HFF-Myc (cell line): ENCODE data around the gene GRM6.

Experiments
- DNase-seq: peaks from one replicate; pipeline ENCODE4 v3.0.0-alpha.2; 2011; ENCODE audit warnings: low read depth; ENCODE audit errors: extremely low read depth
- H3K4me3 ChIP-seq: replicated peaks from 2 replicates; pipeline ENCODE4 v1.5.1; 2011; ENCODE audit warnings: low read depth, mild to moderate bottlenecking, control low read depth, low read length
- TF ChIP-seq, protein P1 (sequence below): IDR thresholded peaks from 2 replicates; pipeline ENCODE4 v1.5.1; 2012; ENCODE audit warnings: mild to moderate bottlenecking, low read depth, low read length, control low read depth; ENCODE audit errors: missing control alignments

GRM6 gene

DNA sequence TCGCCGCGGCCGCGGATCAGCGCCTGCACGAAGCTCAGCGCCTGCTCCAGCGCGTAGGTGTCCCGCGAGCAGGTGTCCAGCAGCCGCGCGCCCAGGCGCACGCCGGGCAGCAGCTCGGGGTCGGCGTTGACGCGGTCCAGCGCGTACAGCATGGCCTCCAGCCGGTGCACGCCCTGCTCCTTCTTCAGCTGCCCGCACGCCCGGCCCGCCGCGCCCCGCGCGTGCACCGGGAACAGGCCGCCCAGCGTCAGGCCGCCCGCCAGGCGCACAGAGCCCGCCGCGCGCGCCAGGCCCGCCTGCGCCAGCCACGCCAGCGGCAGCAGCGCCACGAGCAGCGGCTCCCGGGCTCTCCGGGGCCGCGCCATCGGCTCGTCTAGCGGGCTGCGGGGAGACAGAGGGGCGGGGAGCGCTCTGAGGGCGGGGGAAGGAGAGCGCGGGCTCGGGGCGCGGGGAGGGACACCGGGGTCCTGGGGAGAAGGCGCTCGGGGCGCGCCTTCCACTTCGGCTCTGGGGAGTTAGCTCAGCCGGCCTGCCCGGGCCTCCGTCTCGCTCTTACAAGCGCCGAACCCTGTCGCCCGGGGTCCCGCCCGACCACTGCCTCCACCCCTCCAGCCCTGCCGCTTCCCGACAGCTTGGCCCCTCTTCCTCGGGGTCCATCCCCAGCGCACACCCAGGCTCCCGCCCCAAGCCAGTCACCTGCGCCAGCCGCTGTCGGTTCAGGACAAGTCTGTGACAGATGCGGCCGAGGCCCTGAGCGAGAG is at the start of gene GRM6:
Gene GRM6, minus strand, starts transcription at position 741 of the 761 bp plus-strand sequence. Its CDS starts 376 bp downstream, at position 365.
- no peak within 1 kb of the TSS for H3K4me3 ChIP-seq
- TF ChIP-seq, protein P1, sequence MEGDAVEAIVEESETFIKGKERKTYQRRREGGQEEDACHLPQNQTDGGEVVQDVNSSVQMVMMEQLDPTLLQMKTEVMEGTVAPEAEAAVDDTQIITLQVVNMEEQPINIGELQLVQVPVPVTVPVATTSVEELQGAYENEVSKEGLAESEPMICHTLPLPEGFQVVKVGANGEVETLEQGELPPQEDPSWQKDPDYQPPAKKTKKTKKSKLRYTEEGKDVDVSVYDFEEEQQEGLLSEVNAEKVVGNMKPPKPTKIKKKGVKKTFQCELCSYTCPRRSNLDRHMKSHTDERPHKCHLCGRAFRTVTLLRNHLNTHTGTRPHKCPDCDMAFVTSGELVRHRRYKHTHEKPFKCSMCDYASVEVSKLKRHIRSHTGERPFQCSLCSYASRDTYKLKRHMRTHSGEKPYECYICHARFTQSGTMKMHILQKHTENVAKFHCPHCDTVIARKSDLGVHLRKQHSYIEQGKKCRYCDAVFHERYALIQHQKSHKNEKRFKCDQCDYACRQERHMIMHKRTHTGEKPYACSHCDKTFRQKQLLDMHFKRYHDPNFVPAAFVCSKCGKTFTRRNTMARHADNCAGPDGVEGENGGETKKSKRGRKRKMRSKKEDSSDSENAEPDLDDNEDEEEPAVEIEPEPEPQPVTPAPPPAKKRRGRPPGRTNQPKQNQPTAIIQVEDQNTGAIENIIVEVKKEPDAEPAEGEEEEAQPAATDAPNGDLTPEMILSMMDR = no peak
- DNase-seq = no peak

DNA sequence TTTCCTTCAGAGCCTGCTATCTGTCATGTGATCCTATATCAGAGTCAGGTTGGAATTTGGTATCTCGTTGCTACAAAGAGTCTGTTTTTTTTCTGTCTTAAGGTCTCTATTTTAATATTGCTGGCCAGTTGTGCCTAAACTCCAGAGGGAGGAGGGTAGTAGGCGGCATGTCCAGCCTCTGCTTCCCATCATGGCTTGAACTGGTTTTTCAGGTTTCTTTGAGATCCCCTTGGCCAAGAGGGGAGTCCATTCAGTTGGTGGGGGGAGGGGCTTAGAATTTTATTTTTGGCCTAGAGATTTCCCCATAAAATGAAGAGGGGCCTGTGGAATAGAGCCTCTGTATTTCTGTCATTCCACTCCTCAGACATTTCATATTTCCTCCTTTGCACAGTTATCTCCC is 49.6 kb upstream of the GRM6 start:
- TF ChIP-seq, protein P1 = no peak
- no peak overlapping the region for H3K4me3 ChIP-seq
- DNase-seq = no peak

DNA sequence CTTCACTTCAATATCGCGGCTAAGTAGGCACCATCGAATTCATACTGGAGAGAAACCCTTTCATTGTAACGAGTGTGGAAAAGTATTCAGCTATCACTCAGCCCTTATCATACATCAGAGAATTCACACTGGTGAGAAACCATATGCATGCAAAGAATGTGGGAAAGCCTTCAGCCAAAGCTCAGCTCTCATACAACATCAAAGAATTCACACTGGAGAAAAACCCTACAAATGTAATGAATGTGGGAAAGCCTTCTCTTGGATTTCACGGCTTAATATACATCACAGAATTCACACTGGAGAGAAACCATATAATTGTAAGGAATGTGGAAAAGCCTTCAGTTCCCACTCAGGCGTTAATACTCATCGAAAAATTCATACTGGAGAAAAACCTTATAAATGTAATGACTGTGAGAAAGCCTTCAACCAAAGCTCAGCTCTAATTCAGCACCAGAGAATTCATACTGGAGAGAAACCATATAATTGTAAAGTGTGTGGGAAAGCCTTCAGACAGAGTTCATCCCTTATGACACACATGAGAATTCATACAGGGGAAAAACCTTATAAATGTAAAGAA is 38.0 kb upstream of the GRM6 start:
- no peak overlapping the region for H3K4me3 ChIP-seq
- TF ChIP-seq, protein P1 = no peak
- no peak for DNase-seq

- TF ChIP-seq, protein P1 = no peak
- DNase-seq = peak; percentile 83
- peak within 1 kb of the TSS; percentile 48 for H3K4me3 ChIP-seq
Observed at GRCh38 chr5:179023528-179024189, 28.5 kb upstream of the GRM6 start, which contains the start of gene ZNF879. Gene ZNF879, plus strand, starts transcription at chr5:179023804. Its CDS starts 1,201 bp downstream, at chr5:179025005.

GRCh38 chr5:179008667-179009066 is 13.5 kb upstream of the GRM6 start:
- H3K4me3 ChIP-seq = no peak overlapping the region
- no peak for DNase-seq
- TF ChIP-seq, protein P1 = no peak

- no peak overlapping the region for H3K4me3 ChIP-seq
- DNase-seq = no peak
- TF ChIP-seq, protein P1 = no peak
Observed at GRCh38 chr5:179006564-179006963, 11.4 kb upstream of the GRM6 start.
